ENCODE measurements around the gene ABCA12. TPM values are rescaled to one million over a fixed set of nuclear protein-coding genes. Genes with fewer than 3 reads are reported as not detected.

ABCA12 gene
- total and polyA plus RNA-seq, 9 of the 15 experiments (the other 6 are each of a cell fraction or from before 2014, with no cell fraction given), result 0.02 to 0.03 TPM; not detected in 7

DNA sequence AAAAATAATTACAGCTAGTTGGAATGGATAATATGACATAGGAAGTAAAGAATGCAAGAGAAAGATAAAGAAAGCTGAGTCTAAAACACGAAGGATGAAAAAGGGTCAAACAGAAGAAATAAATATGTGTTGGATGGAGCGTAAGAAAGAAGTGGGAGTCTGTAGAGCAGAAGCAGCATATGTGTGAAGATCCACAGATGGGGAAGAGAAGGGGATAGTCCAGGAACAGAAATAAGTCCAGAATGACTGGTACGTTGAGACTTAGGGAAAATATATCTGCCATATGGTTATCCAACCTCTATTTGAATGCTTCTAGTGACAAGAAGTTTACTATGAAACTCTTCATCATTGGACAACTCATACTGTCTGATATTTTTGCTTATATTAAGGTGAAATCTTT, 18.0 kb downstream of the ABCA12 start:
- ATAC-seq, result no peak
- Histone ChIP-seq H3K9ac (ENCODE audit: insufficient read depth in 1 of 2, low read depth in 2 of 2, low read length in 2 of 2) (no peak overlapping the region), H2AFZ (ENCODE audit: low read depth, low read length) (no peak overlapping the region), H3K27ac (ENCODE audit: extremely low read depth, low read depth, low read length) (no peak overlapping the region), H3K9me3 (replicated peaks; ENCODE audit: control insufficient read depth, insufficient read depth, low read depth, low read length) (no peaks in the 10 kb centered on the region), H3K4me2 (ENCODE audit: insufficient read depth, low read length) (no peak overlapping the region), H3K27me3 (ENCODE audit: control insufficient read depth in 2 of 2, insufficient read depth in 2 of 2, low read length in 2 of 2) (no peaks in the 10 kb centered on the region), H3K36me3 (ENCODE audit: control insufficient read depth, insufficient read depth, low read length) (no peaks in the 10 kb centered on the region), H4K20me1 (replicated peaks; ENCODE audit: control insufficient read depth, insufficient read depth, low read length) (no peaks in the 10 kb centered on the region), H3K79me2 (ENCODE audit: control insufficient read depth, insufficient read depth, low read length) (no peaks in the 10 kb centered on the region), H3K9me1 (ENCODE audit: control insufficient read depth, insufficient read depth, low read length) (no peaks in the 10 kb centered on the region), H3K4me1 (replicated peaks in 1 of 2; ENCODE audit: control insufficient read depth in 2 of 2, insufficient read depth in 2 of 2, low read length in 2 of 2) (no peaks in the 10 kb centered on the region), H3K4me3 (no peak overlapping the region)
- ChIA-PET POLR2A (interaction anchor here (1.1 kb wide), 1 partner anchor 12 kb away, joined by 3 read pairs; no protein-coding TSS in a partner anchor), CTCF (ENCODE audit: low intra/inter-chr PET ratio) (no interaction called here)
- no peak for DNase-seq (ENCODE audit: extremely low read depth in 1 of 4, low spot score in 3 of 4)
- no TSS peak for BruUV-seq (replicated peaks)
- in situ Hi-C loops (cut with MboI) (no loop called here), intact Hi-C loops (cut with micrococcal nuclease) (no loop called here)
- 20% methylated on average over 3 of the region's 3 CpGs for WGBS (ENCODE audit: insufficient coverage, low coverage, missing lambda C conversion rate)
- no peak for TF ChIP-seq TARDBP (IDR thresholded peaks at IDR 0.05)
- TF ChIP-seq ZNF239 (CRISPR knock-in tag; IDR thresholded peaks at IDR 0.05), result no peak
- no peak for TF ChIP-seq RBBP5 (IDR thresholded peaks at IDR 0.05; ENCODE audit: borderline replicate concordance, insufficient read depth, low read length, poor library complexity, severe bottlenecking)
- no peak for TF ChIP-seq ZNF384 (IDR thresholded peaks at IDR 0.05; ENCODE audit: low read depth, low read length)
- no peak for TF ChIP-seq PYGO2 (tag; IDR thresholded peaks at IDR 0.05)
- TF ChIP-seq PKNOX1 (IDR thresholded peaks at IDR 0.05), result no peak
- no peak for TF ChIP-seq POLR2AphosphoS2 (IDR thresholded peaks at IDR 0.05; ENCODE audit: low read length)
- TF ChIP-seq PHF8 (IDR thresholded peaks at IDR 0.05; ENCODE audit: borderline replicate concordance, low read length), result no peak
- no peak for TF ChIP-seq ZBTB49 (CRISPR knock-in tag; IDR thresholded peaks at IDR 0.05; ENCODE audit: borderline replicate concordance)
- TF ChIP-seq ZBTB7A (IDR thresholded peaks at IDR 0.05; ENCODE audit: borderline replicate concordance, control insufficient read depth, low read depth, low read length), result no peak
- TF ChIP-seq FOXA1 (IDR thresholded peaks at IDR 0.05; ENCODE audit: borderline replicate concordance), result no peak
- TF ChIP-seq, protein P1, sequence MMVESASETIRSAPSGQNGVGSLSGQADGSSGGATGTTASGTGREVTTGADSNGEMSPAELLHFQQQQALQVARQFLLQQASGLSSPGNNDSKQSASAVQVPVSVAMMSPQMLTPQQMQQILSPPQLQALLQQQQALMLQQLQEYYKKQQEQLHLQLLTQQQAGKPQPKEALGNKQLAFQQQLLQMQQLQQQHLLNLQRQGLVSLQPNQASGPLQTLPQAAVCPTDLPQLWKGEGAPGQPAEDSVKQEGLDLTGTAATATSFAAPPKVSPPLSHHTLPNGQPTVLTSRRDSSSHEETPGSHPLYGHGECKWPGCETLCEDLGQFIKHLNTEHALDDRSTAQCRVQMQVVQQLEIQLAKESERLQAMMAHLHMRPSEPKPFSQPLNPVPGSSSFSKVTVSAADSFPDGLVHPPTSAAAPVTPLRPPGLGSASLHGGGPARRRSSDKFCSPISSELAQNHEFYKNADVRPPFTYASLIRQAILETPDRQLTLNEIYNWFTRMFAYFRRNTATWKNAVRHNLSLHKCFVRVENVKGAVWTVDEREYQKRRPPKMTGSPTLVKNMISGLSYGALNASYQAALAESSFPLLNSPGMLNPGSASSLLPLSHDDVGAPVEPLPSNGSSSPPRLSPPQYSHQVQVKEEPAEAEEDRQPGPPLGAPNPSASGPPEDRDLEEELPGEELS (CRISPR knock-in tag; IDR thresholded peaks at IDR 0.05; ENCODE audit: borderline replicate concordance), result no peak
- no peak for TF ChIP-seq CREBBP (IDR thresholded peaks at IDR 0.05; ENCODE audit: low read depth, low read length)
- no peak for TF ChIP-seq ZNF586 (CRISPR knock-in tag; conservative IDR thresholded peaks at IDR 0.05)
- TF ChIP-seq SNRNP70 (optimal IDR thresholded peaks at IDR 0.05; ENCODE audit: low read depth, low read length), result no peak
- no peak for TF ChIP-seq ZNF431 (CRISPR knock-in tag; IDR thresholded peaks at IDR 0.05)
- no peak for FAIRE-seq
